Spleen (tissue), 7 donors: Measurements from ENCODE around the gene LGI4.

Experiments
- POLR2A ChIP-seq, 3 donors: fragments of 450-650 bp; IDR thresholded peaks; one replicate each; pipeline ENCODE4 v1.5.1; 2017; ENCODE audit warnings: antibody characterized with exemption in 3 of 3, mild to moderate bottlenecking in 1 of 3
- TF ChIP-seq, protein P1 (sequence below), 11 experiments: fragments of 200-600 bp in 7 of 11; fragments of 450-650 bp in 4 of 11; sonication (generic) in 4 of 11; IDR thresholded peaks in 8 of 11; conservative IDR thresholded peaks in 3 of 11; 1 replicate in 7 of 11; 2 replicates in 4 of 11; pipeline versions ENCODE4 v1.4.0 to v1.8.0; 2016 to 2021; ENCODE audit warnings: antibody characterized with exemption in 11 of 11, inconsistent platforms in 4 of 11, mild to moderate bottlenecking in 1 of 11
- donor health status: DM: no; HTN: no; CAD: no; lungs with moderate emphysema.
- donor health status: DM: no; HTN: no; CAD: no.
- donor health status: DM: no; HTN: no; CAD: no.

GRCh38 chr19:35155441-35155840, 20.6 kb upstream of the LGI4 start:
- TF ChIP-seq POLR2A (IDR thresholded peaks at IDR 0.05) = no peak
- TF ChIP-seq, protein P1, sequence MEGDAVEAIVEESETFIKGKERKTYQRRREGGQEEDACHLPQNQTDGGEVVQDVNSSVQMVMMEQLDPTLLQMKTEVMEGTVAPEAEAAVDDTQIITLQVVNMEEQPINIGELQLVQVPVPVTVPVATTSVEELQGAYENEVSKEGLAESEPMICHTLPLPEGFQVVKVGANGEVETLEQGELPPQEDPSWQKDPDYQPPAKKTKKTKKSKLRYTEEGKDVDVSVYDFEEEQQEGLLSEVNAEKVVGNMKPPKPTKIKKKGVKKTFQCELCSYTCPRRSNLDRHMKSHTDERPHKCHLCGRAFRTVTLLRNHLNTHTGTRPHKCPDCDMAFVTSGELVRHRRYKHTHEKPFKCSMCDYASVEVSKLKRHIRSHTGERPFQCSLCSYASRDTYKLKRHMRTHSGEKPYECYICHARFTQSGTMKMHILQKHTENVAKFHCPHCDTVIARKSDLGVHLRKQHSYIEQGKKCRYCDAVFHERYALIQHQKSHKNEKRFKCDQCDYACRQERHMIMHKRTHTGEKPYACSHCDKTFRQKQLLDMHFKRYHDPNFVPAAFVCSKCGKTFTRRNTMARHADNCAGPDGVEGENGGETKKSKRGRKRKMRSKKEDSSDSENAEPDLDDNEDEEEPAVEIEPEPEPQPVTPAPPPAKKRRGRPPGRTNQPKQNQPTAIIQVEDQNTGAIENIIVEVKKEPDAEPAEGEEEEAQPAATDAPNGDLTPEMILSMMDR (IDR thresholded peaks at IDR 0.05 in 8 of 11, conservative IDR thresholded peaks at IDR 0.05 in 3 of 11) = peak in 2 of 11 experiments; percentile 7 to 27
